Measurements from ENCODE around the gene DHRS12.

GRCh38 chr13:51738226-51738905 is 65.6 kb downstream of the DHRS12 start:
- no peak for TF ChIP-seq POLR2AphosphoS5 (IDR thresholded peaks at IDR 0.05; ENCODE audit: low read depth, low read length)
- no peak for TF ChIP-seq TAF1 (IDR thresholded peaks at IDR 0.05; ENCODE audit: borderline replicate concordance, low read depth, low read length)
- no peak for TF ChIP-seq POLR2A (IDR thresholded peaks at IDR 0.05; ENCODE audit: low read depth, low read length)

Measured in GM12892 (cell line).